ENCODE data around the gene FNDC10. TPM values are rescaled to one million over a fixed set of nuclear protein-coding genes. Genes with fewer than 3 reads are reported as not detected.
A peak's percentile ranks its signal among the peaks of the same experiment; 100 is the strongest.
"Not testable (repeated sequence)": the region's sequence is repeated elsewhere in the genome, so short reads cannot be mapped to it uniquely, and the experiment has no call there.

The FNDC10 gene
- total RNA-seq, 1 donor from 2014 or later: 2.4 TPM

GRCh38 chr1:1603671-1604373, 3.9 kb upstream of the FNDC10 start:
- intact Hi-C loops (cut with DNase I): no loop called here
- ATAC-seq (no peak), DNase-seq (ENCODE audit: low spot score) (no peak)

- intact Hi-C loops (cut with DNase I): no loop called here
- DNase-seq (ENCODE audit: low spot score) (no peak), ATAC-seq (no peak)
These were observed 3.1 kb upstream of the FNDC10 start for GRCh38 chr1:1602968-1603506.

DNA sequence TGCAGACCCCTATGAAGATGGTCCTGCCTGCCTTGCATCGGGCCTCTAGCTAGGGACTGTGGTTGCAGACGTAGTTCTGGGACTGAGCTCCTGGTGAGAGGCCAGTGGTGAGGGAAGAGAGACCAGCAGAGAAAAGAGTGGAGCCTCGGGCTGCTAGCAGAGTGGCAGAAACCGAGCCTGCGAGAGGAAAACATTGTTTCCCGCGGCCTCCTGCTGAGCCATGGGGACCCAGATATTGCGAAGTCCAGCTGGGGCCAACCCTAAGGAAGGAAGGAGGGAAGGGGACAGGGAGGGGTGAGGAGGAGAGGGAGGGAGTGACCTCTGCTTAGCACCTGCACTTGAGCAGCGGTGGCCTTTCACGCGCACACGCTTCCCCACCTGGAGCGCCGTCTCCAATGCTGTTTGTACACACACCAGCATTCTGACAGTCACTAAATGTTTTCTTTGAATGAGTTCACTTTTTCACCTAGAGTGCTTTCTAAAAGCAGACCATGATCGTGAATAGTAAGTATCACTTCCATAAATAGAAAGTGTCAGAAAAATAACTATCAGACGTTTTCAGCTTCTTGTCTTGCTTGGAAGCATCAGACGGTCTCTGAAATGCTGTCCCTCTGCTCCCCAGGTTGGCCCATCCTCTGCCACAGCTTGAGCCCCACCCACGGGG, 2.5 kb upstream of the FNDC10 start:
- ATAC-seq: no peak
- intact Hi-C loops (cut with DNase I): no loop called here

GRCh38 chr1:1601564-1602303, 1.8 kb upstream of the FNDC10 start:
- intact Hi-C loops (cut with DNase I): no loop called here
- DNase-seq (ENCODE audit: low spot score): no peak
- ATAC-seq: no peak

More for the DNA sequence above, 2.5 kb upstream of the FNDC10 start:
- no peak for DNase-seq (ENCODE audit: low spot score)

DNA sequence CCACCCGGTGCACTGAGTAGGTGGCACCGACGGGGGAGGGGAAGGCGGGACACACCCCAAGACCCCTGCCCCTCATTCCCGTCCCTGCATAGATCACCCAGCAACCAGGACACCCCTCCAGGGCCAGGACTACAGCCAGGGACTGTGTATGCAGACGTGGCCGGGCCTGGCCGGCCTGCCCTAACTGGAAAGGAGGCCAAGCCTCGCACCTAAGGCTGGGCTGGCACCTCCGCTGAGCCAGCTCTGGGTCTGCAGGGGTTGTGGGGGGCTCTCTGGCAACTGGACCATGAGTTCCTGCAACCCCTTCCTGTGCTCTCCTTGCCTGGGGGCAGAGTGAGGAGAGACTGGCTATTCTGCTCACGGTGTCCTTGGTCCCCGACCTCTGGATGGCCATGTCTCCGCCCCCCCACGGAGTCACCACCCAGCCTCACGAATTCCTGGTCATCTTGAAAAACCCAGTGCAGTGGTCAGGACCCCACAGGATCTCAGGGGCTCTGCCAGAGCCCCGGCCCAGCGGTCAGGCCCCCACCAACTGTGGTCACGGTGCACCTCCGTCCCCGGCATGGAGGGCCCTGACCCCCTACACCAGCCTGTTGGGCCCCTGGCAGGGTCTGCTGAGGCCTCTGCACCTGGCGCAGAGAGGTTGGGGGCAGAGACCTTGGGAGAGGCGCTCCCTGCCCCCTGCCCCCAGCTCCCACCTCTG, 1.1 kb upstream of the FNDC10 start:
- DNase-seq (ENCODE audit: low spot score) (no peak), ATAC-seq (no peak)
- intact Hi-C loops (cut with DNase I): no loop called here

- DNase-seq (ENCODE audit: low spot score): no peak
- intact Hi-C loops (cut with DNase I): no loop called here
- no peak for ATAC-seq
These were observed 653 bp downstream of the FNDC10 start for GRCh38 chr1:1599030-1599934.

DNA sequence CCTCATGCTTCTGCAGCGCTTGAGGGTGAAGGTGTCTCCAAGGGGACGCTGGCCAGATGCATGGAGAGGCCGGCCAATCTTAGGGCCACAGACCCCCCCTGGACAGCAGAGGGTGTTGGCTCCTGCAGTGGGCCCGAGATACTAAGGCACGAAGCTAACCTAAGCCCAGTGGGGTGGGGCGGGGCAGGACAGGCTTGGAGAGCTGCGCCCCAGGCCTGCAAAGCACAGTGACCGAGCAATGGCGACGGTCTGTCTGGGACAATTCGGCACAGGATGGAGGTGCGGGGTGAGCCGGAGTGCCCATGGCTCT, 1.3 kb downstream of the FNDC10 start:
- no peak for DNase-seq (ENCODE audit: low spot score)
- no peak for ATAC-seq
- intact Hi-C loops (cut with DNase I): no loop called here

DNA sequence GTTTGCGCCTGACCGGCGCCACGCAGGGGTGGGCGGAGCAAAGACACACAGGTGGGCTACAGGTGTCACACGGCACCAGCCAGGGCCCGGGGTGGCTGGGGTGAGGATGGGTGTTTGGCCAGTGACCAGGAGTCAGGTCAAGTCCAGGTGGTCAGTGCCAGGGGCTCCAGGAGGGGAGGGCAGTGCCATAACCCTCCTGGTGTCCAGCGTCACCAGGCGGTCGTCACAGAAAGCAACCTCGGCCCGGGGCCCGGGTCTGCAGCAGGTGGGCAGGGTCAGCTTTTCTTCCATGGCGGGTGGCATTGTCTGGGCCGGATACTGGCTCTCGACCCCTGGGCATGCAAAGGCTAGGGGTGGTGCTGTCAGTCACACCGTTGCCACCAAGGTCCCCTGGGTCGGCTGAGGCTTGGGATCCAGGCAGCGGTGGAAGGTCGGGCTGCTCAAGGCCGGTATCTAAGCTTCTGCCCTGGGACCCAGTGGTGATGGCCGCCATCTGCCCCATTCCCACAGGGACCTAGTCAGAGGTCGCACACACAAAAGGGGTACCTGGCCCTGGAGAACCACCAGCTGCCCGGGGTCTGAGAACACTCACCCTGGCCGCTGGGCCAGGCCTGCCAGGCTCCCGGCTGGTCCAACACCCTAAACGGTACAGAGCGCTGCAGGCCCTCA, 1.8 kb downstream of the FNDC10 start:
- intact Hi-C loops (cut with DNase I): no loop called here
- no peak for ATAC-seq
- no peak for DNase-seq (ENCODE audit: low spot score)

- intact Hi-C loops (cut with DNase I): no loop called here
- no peak for DNase-seq (ENCODE audit: low spot score)
- no peak for ATAC-seq
These were observed 2.5 kb downstream of the FNDC10 start for GRCh38 chr1:1597275-1597930.

DNA sequence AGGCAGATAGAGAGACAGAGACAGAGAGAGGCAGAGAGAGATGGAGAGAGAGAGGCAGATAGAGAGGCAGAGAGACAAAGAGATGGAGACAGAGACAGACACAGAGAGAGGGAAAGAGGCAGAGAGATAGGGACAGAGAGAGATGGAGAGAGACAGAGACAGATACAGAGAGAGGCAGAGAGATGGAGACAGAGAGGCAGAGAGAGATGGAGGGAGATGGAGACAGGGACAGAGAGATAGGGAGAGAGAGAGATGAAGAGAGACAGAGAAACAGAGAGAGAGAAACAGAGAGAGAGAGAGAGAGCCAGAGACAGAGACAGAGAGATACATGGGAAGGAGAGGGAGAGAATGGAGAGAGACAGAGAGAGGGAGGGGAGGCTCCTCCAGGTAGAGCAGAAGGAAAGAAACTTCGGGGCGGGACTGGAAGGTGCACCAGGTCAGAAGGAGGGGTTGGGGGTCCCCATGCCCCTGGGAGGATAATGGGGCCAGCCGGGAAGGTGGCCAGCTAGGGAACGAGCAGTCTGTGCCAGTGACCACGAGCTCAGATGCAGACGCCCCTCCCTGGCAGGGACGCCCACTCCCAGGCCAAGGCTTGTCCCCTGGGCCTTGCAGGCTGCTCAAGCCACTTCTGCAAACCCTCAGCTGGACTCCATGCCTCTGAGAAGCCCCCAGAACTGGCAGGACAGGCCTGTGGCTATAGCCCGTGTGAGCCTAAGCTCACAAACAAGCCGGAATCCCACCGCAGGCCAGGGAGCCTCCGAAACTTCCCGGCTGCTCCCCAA, 3.3 kb downstream of the FNDC10 start:
- no peak for ATAC-seq
- intact Hi-C loops (cut with DNase I): no loop called here
- DNase-seq (ENCODE audit: low spot score): no peak

DNA sequence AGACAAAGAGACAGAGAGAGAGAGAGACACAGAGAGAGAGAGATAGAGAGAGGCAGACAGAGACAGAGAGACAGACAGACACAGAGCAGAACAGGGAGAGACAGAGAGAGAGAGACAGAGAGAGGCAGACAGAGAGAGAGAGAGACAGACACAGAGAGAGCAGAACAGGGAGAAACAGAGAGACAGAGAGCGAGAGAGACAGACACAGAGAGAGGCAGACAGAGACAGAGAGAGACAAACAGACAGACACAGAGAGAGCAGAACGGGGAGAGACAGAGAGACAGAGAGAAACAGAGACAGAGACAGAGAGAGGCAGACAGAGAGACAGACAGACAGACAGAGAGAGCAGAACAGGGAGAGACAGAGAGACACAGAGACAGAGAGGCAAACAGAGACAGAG, 4.6 kb downstream of the FNDC10 start:
- intact Hi-C loops (cut with DNase I); DNase-seq (ENCODE audit: low spot score); ATAC-seq: not testable (repeated sequence)

- ATAC-seq: no peak
- DNase-seq (ENCODE audit: low spot score): no peak
- intact Hi-C loops (cut with DNase I): no loop called here
These were observed 5.2 kb downstream of the FNDC10 start for GRCh38 chr1:1594602-1595260.

GRCh38 chr1:1593834-1594601, 5.9 kb downstream of the FNDC10 start:
- intact Hi-C loops (cut with DNase I): no loop called here
- DNase-seq (ENCODE audit: low spot score) (no peak), ATAC-seq (peak; percentile 12)

GRCh38 chr1:1591452-1591851, 8.5 kb downstream of the FNDC10 start:
- no peak for DNase-seq (ENCODE audit: low spot score)
- intact Hi-C loops (cut with DNase I): no loop called here
- ATAC-seq: no peak

- intact Hi-C loops (cut with DNase I): no loop called here
- DNase-seq (ENCODE audit: low spot score) (no peak), ATAC-seq (no peak)
These were observed 16.5 kb downstream of the FNDC10 start for GRCh38 chr1:1583347-1584010.

Data from sciatic nerve (tissue), 2 donors.